GM12801 (cell line): Measurements from ENCODE around the gene SBF2.

Source experiments
- TF ChIP-seq, protein P1 (sequence below): IDR thresholded peaks from one replicate; pipeline ENCODE4 v1.5.1; 2011; ENCODE audit warnings: control low read depth; ENCODE audit not compliant: insufficient read length; ENCODE audit errors: extremely low read depth

SBF2 gene

GRCh38 chr11:10293423-10294289 is at the start of gene SBF2:
TSS of gene SBF2 (minus strand) at chr11:10294219. CDS start at chr11:10294069, 150 bp downstream.
- TF ChIP-seq, protein P1, sequence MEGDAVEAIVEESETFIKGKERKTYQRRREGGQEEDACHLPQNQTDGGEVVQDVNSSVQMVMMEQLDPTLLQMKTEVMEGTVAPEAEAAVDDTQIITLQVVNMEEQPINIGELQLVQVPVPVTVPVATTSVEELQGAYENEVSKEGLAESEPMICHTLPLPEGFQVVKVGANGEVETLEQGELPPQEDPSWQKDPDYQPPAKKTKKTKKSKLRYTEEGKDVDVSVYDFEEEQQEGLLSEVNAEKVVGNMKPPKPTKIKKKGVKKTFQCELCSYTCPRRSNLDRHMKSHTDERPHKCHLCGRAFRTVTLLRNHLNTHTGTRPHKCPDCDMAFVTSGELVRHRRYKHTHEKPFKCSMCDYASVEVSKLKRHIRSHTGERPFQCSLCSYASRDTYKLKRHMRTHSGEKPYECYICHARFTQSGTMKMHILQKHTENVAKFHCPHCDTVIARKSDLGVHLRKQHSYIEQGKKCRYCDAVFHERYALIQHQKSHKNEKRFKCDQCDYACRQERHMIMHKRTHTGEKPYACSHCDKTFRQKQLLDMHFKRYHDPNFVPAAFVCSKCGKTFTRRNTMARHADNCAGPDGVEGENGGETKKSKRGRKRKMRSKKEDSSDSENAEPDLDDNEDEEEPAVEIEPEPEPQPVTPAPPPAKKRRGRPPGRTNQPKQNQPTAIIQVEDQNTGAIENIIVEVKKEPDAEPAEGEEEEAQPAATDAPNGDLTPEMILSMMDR: no peak

GRCh38 chr11:10338287-10338686 is 44.3 kb upstream of the SBF2 start:
- TF ChIP-seq, protein P1: no peak

- TF ChIP-seq, protein P1: no peak
Observed at GRCh38 chr11:10333490-10333889, 39.5 kb upstream of the SBF2 start.

- TF ChIP-seq, protein P1: no peak
Observed at GRCh38 chr11:10331548-10332289, 37.7 kb upstream of the SBF2 start.

- TF ChIP-seq, protein P1: no peak
Observed at GRCh38 chr11:10329935-10330334, 35.9 kb upstream of the SBF2 start.

DNA sequence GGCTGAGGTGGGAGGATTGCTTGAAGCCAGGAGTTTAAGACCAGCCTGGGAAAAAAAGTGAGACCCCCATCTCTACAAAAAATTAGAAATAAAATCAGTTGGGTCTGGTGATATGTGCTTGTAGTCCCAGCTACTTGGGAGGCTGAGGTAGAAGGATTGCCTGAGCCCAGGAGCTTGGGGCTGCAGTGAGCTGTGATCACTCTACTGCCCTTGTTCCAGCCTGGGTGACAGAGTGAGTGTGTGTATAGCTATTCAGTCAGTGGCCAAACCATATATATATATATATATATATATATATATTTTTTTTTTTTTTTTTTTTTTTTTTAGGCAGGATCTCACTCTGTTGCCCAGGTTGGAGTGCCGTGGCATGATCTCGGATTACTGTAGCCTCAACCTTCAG is 35.3 kb upstream of the SBF2 start:
- TF ChIP-seq, protein P1: no peak

- TF ChIP-seq, protein P1: no peak
Observed at GRCh38 chr11:10328314-10329098, 34.5 kb upstream of the SBF2 start.
